ENCODE data around the gene MRGPRX1. TPM values are rescaled to one million over a fixed set of nuclear protein-coding genes. Genes with fewer than 3 reads are reported as not detected.

The MRGPRX1 gene
- not detected for total RNA-seq

DNA sequence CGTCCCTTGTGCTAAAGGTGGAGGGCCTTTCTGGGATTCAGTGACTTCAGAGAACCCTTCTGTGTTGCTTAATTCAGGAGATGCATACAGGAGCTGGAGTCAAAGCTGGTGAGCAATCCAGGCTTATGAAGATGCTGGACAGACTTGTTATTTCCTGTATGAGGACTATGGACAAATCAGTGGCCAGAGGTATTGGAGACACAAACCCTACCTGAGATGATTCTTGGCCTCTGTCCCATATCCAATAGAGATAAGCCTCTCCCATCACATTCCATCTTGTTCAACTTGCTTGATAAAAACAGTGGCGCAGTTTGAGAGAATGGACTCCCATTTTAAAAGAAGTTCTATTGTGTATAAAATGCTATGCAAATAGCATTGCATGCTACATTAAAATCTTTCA is at the start of gene MRGPRX1:
Gene MRGPRX1 (minus strand): TSS at position 101 of the 400 bp plus-strand sequence. CDS start 4,630 bp downstream, outside the sequence.
- Mint-ChIP-seq H3K4me1 (no peaks in the 10 kb centered on the region), H3K9me3 (ENCODE audit: low read depth) (no peaks in the 10 kb centered on the region), H3K27me3 (peaks cover 6% of the 10 kb centered on the region), H3K36me3 (ENCODE audit: low read depth) (no peaks in the 10 kb centered on the region), H3K27ac (no peak within 1 kb of the TSS), H3K4me3 (no peak within 1 kb of the TSS)
- CTCF ChIA-PET, result no interaction called here
- DNase-seq, result no peak
- intact Hi-C loops (cut with DNase I, micrococcal nuclease), result no loop called here
- POLR2A ChIA-PET, result no interaction called here
- no peak for ATAC-seq

DNA sequence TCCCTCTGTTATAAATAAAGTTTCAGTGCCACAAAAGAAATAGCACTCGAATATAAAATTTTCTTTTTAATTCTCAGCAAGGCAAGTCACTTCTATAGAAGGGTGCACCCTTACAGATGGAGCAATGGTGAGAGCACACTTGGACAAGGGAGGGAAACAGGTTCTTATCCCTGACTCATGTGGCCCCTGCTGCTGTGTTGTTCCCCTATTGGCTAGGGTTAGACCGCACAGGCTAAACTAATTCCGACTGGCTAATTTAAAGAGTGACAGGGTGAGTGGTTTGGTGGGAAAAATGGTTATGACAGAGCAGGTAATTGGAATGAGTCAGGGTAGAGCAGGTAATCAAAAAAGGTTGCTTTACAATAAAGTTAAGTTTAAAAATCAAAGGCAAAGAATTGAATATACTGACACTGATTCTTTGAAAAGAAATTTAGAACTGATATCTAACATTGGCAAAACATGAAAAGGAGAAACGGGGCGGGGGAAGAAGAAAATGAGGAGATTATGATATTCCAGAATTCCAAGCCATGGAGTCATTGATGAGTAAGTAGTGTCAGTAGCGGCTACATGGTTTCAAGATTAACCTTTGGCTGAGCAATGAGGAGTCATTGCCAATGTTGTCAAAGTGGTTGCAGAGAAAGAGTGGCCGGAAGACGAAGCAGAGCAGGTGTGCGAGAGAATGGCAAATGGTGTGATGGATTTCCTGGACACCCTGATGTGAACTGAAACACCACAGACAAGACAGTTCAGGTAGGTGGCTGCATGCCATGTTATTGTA is 48.4 kb upstream of the MRGPRX1 start:
- DNase-seq, result no peak
- Mint-ChIP-seq H3K36me3 (ENCODE audit: low read depth) (no peaks in the 10 kb centered on the region), H3K4me3 (no peak overlapping the region), H3K4me1 (no peaks in the 10 kb centered on the region), H3K27me3 (peaks cover 8% of the 10 kb centered on the region), H3K27ac (no peak overlapping the region), H3K9me3 (ENCODE audit: low read depth) (peaks cover 4% of the 10 kb centered on the region)
- POLR2A ChIA-PET, result no interaction called here
- intact Hi-C loops (cut with DNase I, micrococcal nuclease), result no loop called here
- no peak for ATAC-seq
- CTCF ChIA-PET, result no interaction called here

DNA sequence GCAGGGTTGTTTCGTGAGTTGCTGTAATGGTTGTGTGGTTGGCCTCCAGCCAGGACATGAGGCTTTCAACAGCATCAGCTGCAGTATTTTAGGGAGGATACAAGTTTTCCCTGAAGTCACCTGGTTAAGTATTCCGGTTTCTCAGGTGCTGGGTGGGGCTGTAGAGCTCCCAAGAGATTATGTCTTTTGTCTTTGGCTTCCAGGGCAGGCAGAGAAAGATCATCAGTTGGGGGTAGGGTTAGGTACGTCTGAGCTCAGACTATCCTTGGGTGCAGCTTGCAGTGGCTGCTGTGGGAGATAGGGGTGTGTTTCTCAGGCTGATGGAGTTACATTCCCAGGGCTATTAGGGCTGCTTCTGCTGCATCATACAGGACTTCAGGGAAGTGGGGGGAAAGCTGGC is 47.5 kb upstream of the MRGPRX1 start:
- ATAC-seq (no peak), DNase-seq (no peak)
- Mint-ChIP-seq H3K27ac (no peak overlapping the region), H3K4me3 (no peak overlapping the region), H3K36me3 (ENCODE audit: low read depth) (no peaks in the 10 kb centered on the region), H3K4me1 (no peaks in the 10 kb centered on the region), H3K27me3 (peaks cover 8% of the 10 kb centered on the region), H3K9me3 (ENCODE audit: low read depth) (peaks cover 1% of the 10 kb centered on the region)
- ChIA-PET POLR2A (interaction anchor here (0.6 kb wide), 1 partner anchor 80 kb away, joined by 3 read pairs; no protein-coding TSS in a partner anchor), CTCF (no interaction called here)
- intact Hi-C loops (cut with DNase I, micrococcal nuclease), result no loop called here

GRCh38 chr11:18981897-18982296 is 42.7 kb upstream of the MRGPRX1 start:
- H3K9me3 Mint-ChIP-seq (ENCODE audit: low read depth), result no peaks in the 10 kb centered on the region
- intact Hi-C loops (cut with DNase I, micrococcal nuclease), result no loop called here
- DNase-seq (no peak), ATAC-seq (no peak)
- ChIA-PET POLR2A (no interaction called here), CTCF (no interaction called here)
- H3K27me3 Mint-ChIP-seq, result peaks cover 8% of the 10 kb centered on the region
- no peaks in the 10 kb centered on the region for H3K36me3 Mint-ChIP-seq (ENCODE audit: low read depth)
- no peaks in the 10 kb centered on the region for H3K4me1 Mint-ChIP-seq
- H3K27ac Mint-ChIP-seq, result no peak overlapping the region
- no peak overlapping the region for H3K4me3 Mint-ChIP-seq

DNA sequence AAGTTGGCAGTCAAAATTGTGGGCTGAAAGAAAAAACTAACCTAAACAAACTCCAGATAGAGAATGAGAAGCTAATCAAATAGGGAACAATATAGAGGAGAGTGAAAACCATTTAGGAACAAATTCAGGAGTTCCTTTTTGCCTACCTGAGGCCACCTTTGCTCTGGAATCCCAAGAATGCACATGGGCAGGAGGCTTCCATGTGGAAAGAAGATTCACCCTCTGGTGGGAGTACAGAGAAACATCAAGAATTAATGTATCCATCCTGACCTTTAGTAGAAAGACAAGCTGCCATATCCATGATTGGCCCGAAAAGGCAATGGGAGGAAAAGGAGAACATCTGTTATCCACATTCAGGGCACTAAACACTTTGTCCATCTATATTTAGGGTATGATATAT is 35.0 kb upstream of the MRGPRX1 start:
- Mint-ChIP-seq H3K4me1 (no peaks in the 10 kb centered on the region), H3K36me3 (ENCODE audit: low read depth) (no peaks in the 10 kb centered on the region), H3K27ac (no peak overlapping the region), H3K4me3 (no peak overlapping the region), H3K27me3 (peaks cover 6% of the 10 kb centered on the region), H3K9me3 (ENCODE audit: low read depth) (no peaks in the 10 kb centered on the region)
- no peak for DNase-seq
- ATAC-seq, result no peak
- intact Hi-C loops (cut with DNase I, micrococcal nuclease), result no loop called here
- POLR2A ChIA-PET, result no interaction called here
- CTCF ChIA-PET, result no interaction called here

DNA sequence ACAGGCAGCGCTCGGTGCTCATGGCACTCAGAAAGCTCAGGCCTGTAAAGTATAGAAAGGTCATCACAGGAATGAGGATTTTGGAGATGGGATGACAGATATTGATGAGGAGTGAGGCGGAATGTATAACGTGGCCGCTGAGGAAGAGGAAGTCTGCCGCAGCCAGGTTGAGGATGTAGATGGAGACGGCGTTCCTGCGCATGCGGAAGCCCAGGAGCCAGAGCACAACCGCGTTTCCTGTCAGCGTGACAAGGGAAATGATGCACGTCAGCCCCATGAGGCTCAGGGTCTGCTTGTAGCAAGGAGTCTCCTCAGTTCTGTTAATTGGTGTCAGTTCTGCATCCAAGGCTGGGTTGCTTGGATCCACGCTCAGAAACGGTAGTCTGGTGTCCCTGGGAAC is 33.1 kb upstream of the MRGPRX1 start:
- H3K27ac Mint-ChIP-seq, result no peak overlapping the region
- POLR2A ChIA-PET, result no interaction called here
- intact Hi-C loops (cut with DNase I, micrococcal nuclease), result no loop called here
- H3K27me3 Mint-ChIP-seq, result peaks cover 6% of the 10 kb centered on the region
- no peak for DNase-seq
- no peak overlapping the region for H3K4me3 Mint-ChIP-seq
- no peak for ATAC-seq
- H3K4me1 Mint-ChIP-seq, result no peaks in the 10 kb centered on the region
- no peaks in the 10 kb centered on the region for H3K36me3 Mint-ChIP-seq (ENCODE audit: low read depth)
- no peaks in the 10 kb centered on the region for H3K9me3 Mint-ChIP-seq (ENCODE audit: low read depth)
- CTCF ChIA-PET, result no interaction called here

DNA sequence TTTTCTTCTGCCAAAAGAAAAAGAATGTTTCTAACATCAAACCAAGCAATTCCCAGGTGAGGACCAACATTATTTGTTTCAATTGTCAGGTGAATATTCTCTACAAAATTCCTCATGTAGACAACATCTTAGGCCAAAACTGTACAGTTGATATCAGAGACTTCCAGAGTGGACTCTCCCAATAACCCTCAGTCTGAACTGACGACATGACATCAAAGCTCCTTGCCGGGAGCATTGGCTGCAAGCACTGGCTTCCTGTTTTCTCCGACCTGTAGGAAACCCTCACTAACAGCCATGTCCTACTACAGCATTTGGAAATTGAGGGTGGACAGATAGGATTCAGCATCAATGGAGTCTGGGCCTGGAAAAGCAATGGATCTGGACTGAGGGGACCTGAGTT is 30.5 kb upstream of the MRGPRX1 start:
- Mint-ChIP-seq H3K27ac (no peak overlapping the region), H3K9me3 (ENCODE audit: low read depth) (no peaks in the 10 kb centered on the region), H3K36me3 (ENCODE audit: low read depth) (no peaks in the 10 kb centered on the region), H3K4me1 (no peaks in the 10 kb centered on the region), H3K27me3 (peaks cover 13% of the 10 kb centered on the region), H3K4me3 (no peak overlapping the region)
- ChIA-PET CTCF (no interaction called here), POLR2A (no interaction called here)
- ATAC-seq (no peak), DNase-seq (no peak)
- intact Hi-C loops (cut with DNase I, micrococcal nuclease), result no loop called here

DNA sequence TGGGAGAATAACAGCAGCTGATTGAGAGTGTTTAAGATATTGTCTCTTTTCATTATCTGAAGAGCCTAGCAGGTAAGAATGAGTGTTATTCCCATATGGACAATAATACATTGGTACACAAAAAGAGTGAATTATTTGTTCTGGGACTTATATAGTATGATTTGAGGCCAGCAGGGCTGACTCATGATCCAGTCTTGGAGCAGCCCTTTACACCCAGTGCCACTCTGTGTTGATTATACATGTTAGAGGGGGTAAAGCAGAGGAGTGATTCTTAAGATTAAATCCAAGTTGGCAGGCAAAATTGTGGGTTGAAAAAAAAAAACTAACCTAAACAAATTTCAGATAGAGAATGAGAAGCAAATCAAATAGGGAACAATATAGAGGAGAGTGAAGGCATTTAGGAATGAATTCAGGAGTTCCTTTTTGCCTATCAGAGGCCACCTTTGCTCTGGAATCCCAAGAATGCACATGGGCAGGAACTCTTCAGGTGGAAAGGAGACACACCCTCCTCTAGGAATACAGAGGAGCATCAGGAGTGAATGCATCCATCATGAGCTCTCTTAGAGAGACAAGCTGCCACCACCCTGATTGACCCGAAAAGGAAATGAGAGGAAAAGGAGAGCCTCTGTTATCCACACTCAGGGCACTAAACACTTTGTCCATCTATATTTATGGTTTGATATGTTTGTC is 19.2 kb upstream of the MRGPRX1 start:
- ChIA-PET CTCF (interaction anchor here (1.0 kb wide), 1 partner anchor 114 kb away, joined by 3 read pairs; no protein-coding TSS in a partner anchor), POLR2A (no interaction called here)
- intact Hi-C loops (cut with DNase I, micrococcal nuclease), result no loop called here

DNA sequence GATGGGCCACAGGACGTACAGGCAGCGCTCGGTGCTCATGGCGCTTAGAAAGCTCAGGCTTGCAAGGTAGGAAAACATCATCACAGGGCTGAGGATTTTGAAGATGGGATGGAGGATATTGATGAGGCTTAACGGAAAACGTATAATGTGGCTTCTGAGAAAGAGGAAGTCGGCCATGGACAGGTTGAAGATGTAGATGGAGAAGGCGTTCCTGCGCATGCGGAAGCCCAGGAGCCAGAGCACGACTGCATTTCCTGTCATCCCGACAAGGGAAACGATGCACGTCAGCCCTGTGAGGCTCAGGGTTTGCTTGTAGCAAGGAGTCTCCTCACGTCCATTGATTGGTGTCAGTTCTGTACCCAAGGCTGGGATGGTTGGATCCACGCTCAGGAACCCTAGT is 17.4 kb upstream of the MRGPRX1 start:
- intact Hi-C loops (cut with DNase I, micrococcal nuclease), result no loop called here
- Mint-ChIP-seq H3K4me3 (no peak overlapping the region), H3K27me3 (peaks cover 5% of the 10 kb centered on the region), H3K36me3 (ENCODE audit: low read depth) (no peaks in the 10 kb centered on the region), H3K4me1 (no peaks in the 10 kb centered on the region), H3K27ac (no peak overlapping the region), H3K9me3 (ENCODE audit: low read depth) (no peaks in the 10 kb centered on the region)
- ATAC-seq (no peak), DNase-seq (no peak)
- ChIA-PET POLR2A (no interaction called here), CTCF (no interaction called here)

More for the DNA sequence above, 19.2 kb upstream of the MRGPRX1 start:
- no peaks in the 10 kb centered on the region for H3K4me1 Mint-ChIP-seq
- no peak overlapping the region for H3K27ac Mint-ChIP-seq
- DNase-seq, result no peak
- ATAC-seq, result no peak
- no peaks in the 10 kb centered on the region for H3K9me3 Mint-ChIP-seq (ENCODE audit: low read depth)
- no peak overlapping the region for H3K4me3 Mint-ChIP-seq
- H3K27me3 Mint-ChIP-seq, result peaks cover 2% of the 10 kb centered on the region
- no peaks in the 10 kb centered on the region for H3K36me3 Mint-ChIP-seq (ENCODE audit: low read depth)

GRCh38 chr11:18936002-18936673 is 3.1 kb downstream of the MRGPRX1 start:
- H3K27ac Mint-ChIP-seq, result no peak overlapping the region
- intact Hi-C loops (cut with DNase I, micrococcal nuclease), result no loop called here
- H3K36me3 Mint-ChIP-seq (ENCODE audit: low read depth), result no peaks in the 10 kb centered on the region
- H3K4me1 Mint-ChIP-seq, result no peaks in the 10 kb centered on the region
- ChIA-PET POLR2A (no interaction called here), CTCF (interaction anchor here (0.6 kb wide), 1 partner anchor 214 kb away, joined by 3 read pairs; no protein-coding TSS in a partner anchor)
- no peaks in the 10 kb centered on the region for H3K9me3 Mint-ChIP-seq (ENCODE audit: low read depth)
- H3K27me3 Mint-ChIP-seq, result peaks cover 12% of the 10 kb centered on the region
- DNase-seq, result no peak
- no peak overlapping the region for H3K4me3 Mint-ChIP-seq
- ATAC-seq, result no peak

DNA sequence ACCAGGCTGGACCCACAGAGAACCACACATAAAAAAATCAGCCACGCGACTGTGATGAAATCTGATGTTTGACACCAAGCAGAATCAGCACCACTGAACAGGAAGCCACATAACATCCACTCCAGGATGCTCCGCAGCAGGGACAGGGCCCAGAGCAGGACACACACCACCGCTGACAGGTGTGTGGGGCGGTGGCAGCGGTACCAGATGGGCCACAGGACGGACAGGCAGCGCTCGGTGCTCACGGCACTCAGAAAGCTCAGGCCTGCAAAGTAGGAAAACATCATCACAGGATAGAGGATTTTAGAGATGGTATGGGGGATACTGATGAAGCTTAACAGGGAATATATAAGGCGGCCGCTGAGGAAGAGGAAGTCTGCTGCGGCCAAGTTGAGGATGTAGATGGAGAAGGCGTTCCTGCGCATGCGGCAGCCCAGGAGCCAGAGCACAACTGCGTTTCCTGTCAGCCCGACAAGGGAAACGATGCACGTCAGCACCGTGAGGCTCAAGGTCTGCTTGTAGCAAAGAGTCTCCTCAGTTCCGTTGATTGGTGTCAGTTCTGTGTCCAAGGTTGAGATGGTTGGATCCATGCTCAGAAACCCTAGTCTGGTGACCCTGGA is 4.9 kb downstream of the MRGPRX1 start:
- Mint-ChIP-seq H3K27ac (no peak overlapping the region), H3K36me3 (ENCODE audit: low read depth) (no peaks in the 10 kb centered on the region), H3K4me1 (no peaks in the 10 kb centered on the region), H3K9me3 (ENCODE audit: low read depth) (no peaks in the 10 kb centered on the region), H3K4me3 (no peak overlapping the region), H3K27me3 (peaks cover 17% of the 10 kb centered on the region)
- ATAC-seq (no peak), DNase-seq (no peak)
- intact Hi-C loops (cut with DNase I, micrococcal nuclease), result no loop called here
- POLR2A ChIA-PET, result no interaction called here
- CTCF ChIA-PET, result no interaction called here

Measured in activated CD4-positive, alpha-beta T cell treated with anti-CD3 and anti-CD28 coated beads for 36 hours (primary cell).